NCI-H2227 (cell line): ENCODE measurements around the gene MMP12.

Experiments used
- DNase-seq: peaks from one replicate; lab custom pipeline; 2025; ENCODE audit not compliant: unreplicated experiment; lab: John Stamatoyannopoulos, UW

The MMP12 gene

GRCh38 chr11:102850973-102851745 lies 23.6 kb downstream of the MMP12 start:
- no peak for DNase-seq

GRCh38 chr11:102849311-102849710 lies 25.5 kb downstream of the MMP12 start:
- DNase-seq: no peak

- no peak for DNase-seq
These were observed 28.5 kb downstream of the MMP12 start for GRCh38 chr11:102846292-102846691.

DNA sequence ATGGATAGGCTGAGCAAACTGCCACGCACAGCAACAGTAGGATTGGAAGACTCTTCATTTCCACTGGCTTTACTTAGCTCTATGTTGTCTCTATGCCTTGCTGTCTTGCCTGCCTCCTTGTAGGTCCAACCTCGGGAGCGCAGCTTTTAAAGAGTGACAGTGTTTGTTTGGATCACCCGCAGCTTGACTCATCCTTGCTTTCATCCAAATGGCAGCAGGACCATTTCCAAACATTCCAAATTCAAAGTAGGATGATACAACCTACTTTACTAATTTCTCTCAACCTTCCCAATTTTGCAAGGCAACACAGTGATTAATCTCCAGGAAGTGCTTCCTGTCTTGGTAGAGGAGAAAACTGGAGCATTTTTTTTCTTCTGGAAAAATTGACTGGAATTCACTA lies 31.3 kb downstream of the MMP12 start, which contains the start of gene MMP3:
Gene MMP3 (minus strand): TSS at position 121 of the 400 bp plus-strand sequence. CDS start 63 bp downstream, at position 58.
- DNase-seq: no peak

GRCh38 chr11:102842930-102843329 lies 31.9 kb downstream of the MMP12 start:
- DNase-seq: no peak

GRCh38 chr11:102840018-102840417 lies 34.8 kb downstream of the MMP12 start:
- DNase-seq: no peak

DNA sequence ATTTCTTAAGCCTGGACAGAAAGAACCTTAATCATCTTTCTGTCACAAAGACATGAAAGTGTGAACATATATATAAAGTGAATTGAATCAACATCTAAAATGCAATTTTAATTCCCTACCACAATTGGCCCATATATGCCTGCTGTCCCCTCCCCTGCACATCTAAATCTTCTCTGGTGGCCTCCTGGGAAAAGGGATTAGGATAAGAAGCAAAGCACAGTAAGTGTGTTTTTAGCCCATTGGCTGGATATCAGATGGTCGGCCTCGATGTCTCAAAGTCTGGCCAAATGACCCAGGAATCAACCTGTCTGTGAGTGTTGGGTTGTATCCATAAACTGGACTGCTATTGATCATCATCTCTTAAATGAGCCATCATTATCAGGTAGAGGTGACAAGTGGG lies 37.1 kb downstream of the MMP12 start:
- no peak for DNase-seq

DNA sequence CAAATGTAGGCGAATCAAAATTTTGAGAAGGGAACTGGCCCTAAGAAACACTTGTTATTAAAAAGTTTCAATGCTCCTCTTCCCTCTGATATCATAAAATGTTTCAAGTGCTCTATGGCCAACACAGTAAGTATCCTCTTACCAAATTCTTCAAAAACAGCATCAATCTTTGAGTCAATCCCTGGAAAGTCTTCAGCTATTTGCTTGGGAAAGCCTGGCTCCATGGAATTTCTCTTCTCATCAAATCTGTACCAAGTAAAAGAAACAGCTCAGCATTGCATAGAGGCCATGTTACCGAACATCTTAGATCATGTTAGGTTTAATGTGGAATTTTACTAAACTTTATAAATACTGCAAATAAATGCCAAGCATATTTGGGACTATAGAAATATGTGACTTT lies 37.6 kb downstream of the MMP12 start:
- no peak for DNase-seq

DNA sequence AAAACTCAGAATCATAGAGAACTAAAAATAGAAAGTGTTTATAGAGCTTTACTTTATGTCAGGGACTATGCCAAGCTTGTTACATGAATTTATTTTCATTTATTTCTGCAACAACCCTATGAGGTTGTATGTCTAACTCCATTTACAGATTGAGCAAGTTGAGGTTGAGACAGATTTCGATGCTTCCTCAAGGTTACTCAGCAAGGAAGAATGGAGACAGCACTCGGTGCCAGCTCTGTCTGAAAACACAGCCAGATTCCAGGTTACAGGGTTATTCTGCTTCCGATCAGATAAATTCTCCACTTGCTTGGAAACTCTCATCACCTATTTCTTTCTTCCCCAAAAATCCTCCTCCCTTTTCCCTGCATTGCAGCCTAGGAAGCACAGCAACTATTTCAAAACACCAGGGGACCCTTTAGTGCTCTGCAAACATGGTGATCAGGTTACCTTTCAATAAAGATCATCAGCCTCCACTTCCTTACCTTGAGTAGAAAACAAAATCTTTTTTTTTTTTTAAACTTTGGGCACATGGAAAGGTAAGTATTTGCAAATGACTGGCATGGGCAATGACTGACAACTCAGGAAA lies 38.4 kb downstream of the MMP12 start:
- DNase-seq: no peak

GRCh38 chr11:102833731-102834130 lies 41.1 kb downstream of the MMP12 start:
- DNase-seq: no peak

DNA sequence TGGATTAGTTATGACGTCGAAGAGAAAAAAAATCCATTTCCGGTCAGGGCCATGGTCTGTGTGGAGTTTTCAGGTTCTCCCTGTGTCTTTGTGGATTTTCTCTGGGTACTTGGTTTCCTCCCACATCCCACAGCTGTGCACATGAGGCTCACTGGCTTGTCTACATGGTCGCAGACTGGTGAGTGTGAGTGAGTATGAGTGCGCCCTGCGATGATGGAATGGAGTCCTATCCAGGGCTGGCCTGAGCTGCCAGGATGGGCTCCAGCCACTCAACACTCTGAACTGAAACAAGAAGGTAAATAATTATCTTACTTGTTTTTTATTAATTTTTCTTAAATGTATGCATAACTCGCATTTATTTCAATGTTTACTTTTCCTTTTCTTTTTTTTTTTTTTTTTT lies 42.2 kb downstream of the MMP12 start:
- DNase-seq: no peak

DNA sequence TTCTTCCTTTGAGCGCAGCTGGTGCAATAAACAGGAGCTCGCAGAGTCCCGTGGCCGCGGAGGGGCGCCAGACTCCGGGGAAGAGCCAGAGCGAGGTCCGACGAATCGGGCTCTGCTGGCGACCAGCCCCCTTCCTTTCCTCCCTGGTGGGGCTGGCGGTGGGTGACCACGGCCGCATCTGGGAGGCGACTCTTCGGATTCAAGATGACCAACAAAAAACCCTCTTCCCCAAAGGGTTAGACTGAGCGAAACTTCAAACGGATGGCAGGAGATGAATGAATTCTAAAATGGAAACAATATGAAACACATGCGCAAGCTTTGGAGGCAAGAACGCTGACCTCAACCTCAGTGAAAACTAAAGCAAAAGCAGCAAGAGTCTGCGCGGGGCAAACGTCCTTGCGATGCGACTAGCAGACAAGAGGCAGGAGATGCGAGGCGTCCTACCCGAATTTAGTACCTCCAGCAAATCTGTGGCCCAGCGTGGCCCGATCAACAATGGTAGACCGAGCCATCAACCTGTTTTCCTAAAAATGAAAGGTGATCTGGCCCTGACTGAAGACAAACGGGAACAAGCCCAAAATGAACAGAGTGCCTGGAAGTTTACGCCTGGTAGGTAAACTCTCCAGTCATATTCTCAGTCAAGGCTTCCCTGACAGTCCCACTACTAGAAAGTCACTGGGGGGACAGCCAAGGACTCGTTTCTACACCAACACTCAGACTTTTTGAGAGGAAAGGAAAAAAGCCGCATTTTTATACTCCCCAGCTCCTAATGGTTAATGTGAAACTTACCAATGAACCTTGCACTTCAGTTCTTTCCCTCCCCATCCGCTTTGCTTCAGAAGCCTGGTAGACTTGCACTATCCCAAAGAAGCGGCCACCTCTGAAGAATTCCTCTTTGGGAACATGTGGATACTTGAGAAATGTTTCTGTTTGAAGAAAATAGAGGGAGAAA lies 43.0 kb downstream of the MMP12 start:
- no peak for DNase-seq

DNA sequence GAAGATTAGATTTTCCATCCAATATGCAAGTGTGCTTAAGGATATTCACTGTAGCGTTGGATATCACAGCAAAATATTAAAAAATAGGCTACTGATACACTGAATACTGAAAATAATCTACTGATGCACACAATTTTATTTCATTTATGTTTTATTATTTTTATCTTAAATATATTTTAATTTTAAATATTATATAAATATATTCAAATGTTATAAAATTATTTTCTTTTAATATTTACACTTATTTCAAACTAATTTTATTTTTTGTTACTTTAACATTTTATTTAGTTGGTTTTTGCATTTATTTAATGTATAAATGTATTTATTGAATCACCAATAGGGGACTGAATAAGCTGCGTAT lies 43.7 kb downstream of the MMP12 start:
- DNase-seq: no peak

GRCh38 chr11:102830001-102830727 lies 44.6 kb downstream of the MMP12 start:
- no peak for DNase-seq

GRCh38 chr11:102829316-102830000 lies 45.3 kb downstream of the MMP12 start:
- no peak for DNase-seq

DNA sequence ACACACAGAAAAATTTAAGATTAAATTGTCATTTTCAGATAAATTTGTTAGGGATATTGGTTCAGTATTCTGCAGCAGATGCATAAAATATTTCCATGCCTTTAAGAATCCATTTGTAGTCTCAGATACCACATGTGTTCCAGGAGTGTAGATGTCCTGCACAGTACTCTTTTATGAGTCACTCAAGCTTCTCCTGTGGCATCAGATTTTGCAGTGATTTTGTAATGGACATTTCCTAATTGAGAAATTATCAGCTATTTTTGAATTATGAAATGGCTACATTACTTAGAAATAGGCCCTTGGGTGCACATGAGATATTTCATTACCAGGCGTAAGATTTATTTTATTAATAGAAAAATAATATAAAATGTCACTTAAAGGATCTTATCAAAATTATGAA lies 50.2 kb downstream of the MMP12 start:
- DNase-seq: no peak

DNA sequence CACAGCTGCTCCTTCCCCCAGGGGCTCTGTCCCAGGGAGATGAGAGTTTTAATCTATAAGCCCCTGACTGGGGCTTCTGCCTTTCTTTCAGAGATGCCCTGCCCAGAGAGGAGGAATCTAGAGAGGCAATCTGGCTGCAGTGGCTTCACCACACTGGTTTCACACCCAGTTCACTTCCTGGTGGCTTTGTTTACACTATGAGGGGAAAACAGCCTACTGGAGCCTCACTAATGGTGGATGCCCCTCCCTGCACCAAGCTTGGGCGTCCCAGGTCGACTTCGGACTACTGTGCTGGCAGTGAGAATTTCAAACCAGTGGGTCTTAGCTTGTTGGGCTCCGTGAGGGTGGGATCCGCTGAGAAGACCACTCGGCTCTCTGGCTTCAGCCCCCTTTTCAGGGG lies 55.3 kb downstream of the MMP12 start:
- no peak for DNase-seq

GRCh38 chr11:102813484-102813883 lies 61.3 kb downstream of the MMP12 start:
- DNase-seq: no peak
